Measurements from ENCODE around the gene CHL1.

Gene CHL1

DNA sequence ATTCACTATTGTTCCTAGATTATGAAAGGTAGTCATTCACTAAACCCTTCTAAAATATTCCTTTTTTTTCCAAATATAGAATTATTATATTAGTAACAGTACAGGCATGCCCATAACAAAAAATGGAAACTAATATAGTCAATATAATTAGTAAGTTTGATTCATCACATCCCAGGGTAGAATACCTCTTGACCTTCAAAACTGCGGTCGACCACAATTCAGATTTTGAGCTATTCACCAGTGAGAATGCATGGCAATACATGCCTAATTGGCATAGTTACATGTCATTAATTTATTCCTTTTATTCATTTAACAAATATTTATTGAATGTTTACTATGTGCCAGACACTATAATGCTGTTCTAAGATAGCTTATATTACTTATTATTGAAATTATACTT, 98.0 kb downstream of the CHL1 start:
- H3K4me3 ChIP-seq (ENCODE audit: low read depth, low read length): no peak overlapping the region
- no peak for DNase-seq (ENCODE audit: low read depth)
- TF ChIP-seq POLR2A (IDR thresholded peaks at IDR 0.05; ENCODE audit: extremely low read depth, insufficient read length) (no peak), MYC (IDR thresholded peaks at IDR 0.05; ENCODE audit: low read depth, low read length) (no peak)
- TF ChIP-seq, protein P1, sequence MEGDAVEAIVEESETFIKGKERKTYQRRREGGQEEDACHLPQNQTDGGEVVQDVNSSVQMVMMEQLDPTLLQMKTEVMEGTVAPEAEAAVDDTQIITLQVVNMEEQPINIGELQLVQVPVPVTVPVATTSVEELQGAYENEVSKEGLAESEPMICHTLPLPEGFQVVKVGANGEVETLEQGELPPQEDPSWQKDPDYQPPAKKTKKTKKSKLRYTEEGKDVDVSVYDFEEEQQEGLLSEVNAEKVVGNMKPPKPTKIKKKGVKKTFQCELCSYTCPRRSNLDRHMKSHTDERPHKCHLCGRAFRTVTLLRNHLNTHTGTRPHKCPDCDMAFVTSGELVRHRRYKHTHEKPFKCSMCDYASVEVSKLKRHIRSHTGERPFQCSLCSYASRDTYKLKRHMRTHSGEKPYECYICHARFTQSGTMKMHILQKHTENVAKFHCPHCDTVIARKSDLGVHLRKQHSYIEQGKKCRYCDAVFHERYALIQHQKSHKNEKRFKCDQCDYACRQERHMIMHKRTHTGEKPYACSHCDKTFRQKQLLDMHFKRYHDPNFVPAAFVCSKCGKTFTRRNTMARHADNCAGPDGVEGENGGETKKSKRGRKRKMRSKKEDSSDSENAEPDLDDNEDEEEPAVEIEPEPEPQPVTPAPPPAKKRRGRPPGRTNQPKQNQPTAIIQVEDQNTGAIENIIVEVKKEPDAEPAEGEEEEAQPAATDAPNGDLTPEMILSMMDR (IDR thresholded peaks at IDR 0.05; ENCODE audit: low read depth, low read length): no peak
- TF ChIP-seq, protein P2, sequence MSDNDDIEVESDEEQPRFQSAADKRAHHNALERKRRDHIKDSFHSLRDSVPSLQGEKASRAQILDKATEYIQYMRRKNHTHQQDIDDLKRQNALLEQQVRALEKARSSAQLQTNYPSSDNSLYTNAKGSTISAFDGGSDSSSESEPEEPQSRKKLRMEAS (IDR thresholded peaks at IDR 0.05; ENCODE audit: low read depth, low read length): no peak

GRCh38 chr3:295166-295565, 98.6 kb downstream of the CHL1 start:
- TF ChIP-seq, protein P2 (IDR thresholded peaks at IDR 0.05; ENCODE audit: low read depth, low read length): no peak
- TF ChIP-seq POLR2A (IDR thresholded peaks at IDR 0.05; ENCODE audit: extremely low read depth, insufficient read length) (no peak), MYC (IDR thresholded peaks at IDR 0.05; ENCODE audit: low read depth, low read length) (no peak)
- TF ChIP-seq, protein P1 (IDR thresholded peaks at IDR 0.05; ENCODE audit: low read depth, low read length): no peak
- no peak for DNase-seq (ENCODE audit: low read depth)
- H3K4me3 ChIP-seq (ENCODE audit: low read depth, low read length): no peak overlapping the region

DNA sequence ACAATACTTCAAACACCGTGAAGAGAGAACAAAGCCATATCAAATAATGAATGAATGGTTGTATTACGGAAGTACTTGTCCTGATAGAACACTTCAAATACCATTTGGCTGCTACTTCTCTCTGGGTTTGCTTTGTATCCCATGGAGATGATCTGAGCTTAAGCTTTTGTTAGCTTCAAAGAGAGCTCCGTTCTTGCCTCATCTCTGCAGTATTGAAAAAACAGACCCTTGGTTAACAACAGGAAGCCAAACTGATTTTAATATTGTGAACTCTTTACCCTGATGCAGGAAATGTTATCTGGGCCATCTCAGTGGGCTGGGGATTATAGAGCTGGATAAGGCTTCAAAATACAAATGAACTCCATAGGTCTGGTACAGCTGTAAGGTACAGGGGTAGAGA, 101.0 kb downstream of the CHL1 start:
- no peak overlapping the region for H3K4me3 ChIP-seq (ENCODE audit: low read depth, low read length)
- no peak for DNase-seq (ENCODE audit: low read depth)
- TF ChIP-seq, protein P2 (IDR thresholded peaks at IDR 0.05; ENCODE audit: low read depth, low read length): no peak
- TF ChIP-seq MYC (IDR thresholded peaks at IDR 0.05; ENCODE audit: low read depth, low read length): no peak

DNA sequence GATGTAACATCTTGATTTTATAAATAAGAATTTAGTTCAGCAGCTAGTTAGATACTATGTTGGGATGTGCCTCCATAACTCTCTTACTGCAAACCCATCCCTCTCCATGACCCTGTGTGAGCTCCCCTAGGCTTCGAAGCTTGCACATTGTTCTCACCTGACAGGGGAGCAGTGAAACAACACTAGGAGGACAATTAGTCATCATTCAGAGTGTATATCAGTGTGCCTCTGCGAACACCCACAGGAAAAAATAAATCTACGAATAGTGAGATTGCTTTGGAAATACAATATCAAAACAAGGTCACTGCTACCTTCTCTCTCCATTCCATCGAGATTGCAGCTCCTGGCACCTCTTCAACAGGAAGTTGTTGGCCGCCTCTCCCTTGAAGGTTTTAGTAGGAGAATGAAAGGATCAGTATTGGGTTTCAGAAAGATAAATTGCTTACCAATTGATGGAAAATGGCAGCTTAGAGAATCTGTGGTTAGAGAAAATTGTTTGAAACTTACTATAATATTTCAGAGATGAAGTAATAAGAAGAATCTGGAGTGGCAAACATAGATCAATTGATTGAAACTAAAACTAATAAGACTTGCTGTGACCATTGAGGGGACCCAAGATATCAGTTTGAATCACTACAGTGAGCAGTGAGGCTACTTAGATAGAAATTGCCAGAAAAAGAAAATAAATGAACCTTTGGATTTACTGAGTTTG, 103.2 kb downstream of the CHL1 start:
- TF ChIP-seq POLR2A (IDR thresholded peaks at IDR 0.05; ENCODE audit: extremely low read depth, insufficient read length) (no peak), MYC (IDR thresholded peaks at IDR 0.05; ENCODE audit: low read depth, low read length) (no peak)
- TF ChIP-seq, protein P2 (IDR thresholded peaks at IDR 0.05; ENCODE audit: low read depth, low read length): no peak
- TF ChIP-seq, protein P1 (IDR thresholded peaks at IDR 0.05; ENCODE audit: low read depth, low read length): no peak
- no peak for DNase-seq (ENCODE audit: low read depth)

DNA sequence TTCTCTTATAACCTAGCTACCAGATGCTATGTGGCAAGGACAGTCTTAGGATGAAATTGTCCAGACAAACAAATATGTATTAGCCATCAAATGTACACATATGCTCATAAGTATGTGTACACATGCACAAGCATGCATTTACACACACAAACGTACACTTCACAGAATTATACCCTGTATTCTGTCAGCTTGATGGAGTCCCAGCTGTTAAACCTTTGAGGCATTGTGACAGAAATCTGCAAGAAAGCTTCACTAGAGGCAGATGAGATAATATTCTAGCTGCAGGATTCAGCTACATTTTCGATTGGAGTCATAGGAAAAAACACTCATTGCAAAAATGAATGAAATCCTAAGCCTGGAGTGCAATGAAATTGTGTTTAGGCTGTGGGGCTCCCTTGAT, 110.6 kb downstream of the CHL1 start:
- no peak for DNase-seq (ENCODE audit: low read depth)
- TF ChIP-seq, protein P2 (IDR thresholded peaks at IDR 0.05; ENCODE audit: low read depth, low read length): no peak
- TF ChIP-seq MYC (IDR thresholded peaks at IDR 0.05; ENCODE audit: low read depth, low read length): no peak
- TF ChIP-seq POLR2A (IDR thresholded peaks at IDR 0.05; ENCODE audit: extremely low read depth, insufficient read length): no peak
- TF ChIP-seq, protein P1 (IDR thresholded peaks at IDR 0.05; ENCODE audit: low read depth, low read length): no peak
- no peak overlapping the region for H3K4me3 ChIP-seq (ENCODE audit: low read depth, low read length)

More for the DNA sequence above, 103.2 kb downstream of the CHL1 start:
- H3K4me3 ChIP-seq (ENCODE audit: low read depth, low read length): no peak overlapping the region

DNA sequence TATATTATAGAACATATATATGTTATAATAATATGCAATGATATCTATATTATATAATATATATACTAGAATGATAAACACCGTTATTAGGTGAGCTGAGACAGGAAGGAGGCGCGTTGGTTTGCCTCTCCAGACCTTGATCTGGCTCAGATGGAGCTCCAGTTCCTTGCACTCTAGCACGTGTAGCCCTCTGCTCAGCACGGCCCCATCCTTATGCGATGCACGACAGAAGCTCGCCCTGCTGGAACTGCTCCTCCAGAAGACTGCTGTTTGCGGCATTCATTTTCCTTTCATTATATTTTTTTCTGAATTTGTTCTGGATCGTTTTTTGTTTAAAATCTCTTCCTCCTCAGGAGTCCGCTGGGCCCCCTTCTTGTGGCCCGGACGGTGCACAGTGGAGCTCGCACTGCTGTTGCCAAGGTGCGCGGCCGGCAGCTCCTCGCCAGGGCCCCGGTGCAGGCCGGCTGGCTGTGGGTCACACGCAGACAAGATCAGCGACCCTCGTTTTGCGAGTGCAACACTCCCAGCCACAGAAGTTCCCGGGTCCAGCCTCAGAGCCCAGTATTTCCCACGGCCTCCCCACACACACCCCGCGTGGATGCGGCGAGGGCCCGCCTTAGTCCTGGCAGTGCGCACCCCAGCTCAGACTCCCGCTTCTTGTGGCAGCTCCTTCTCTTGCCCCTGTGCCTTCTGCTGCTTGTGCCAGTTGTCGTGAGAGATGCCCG, 112.2 kb downstream of the CHL1 start:
- TF ChIP-seq, protein P1 (IDR thresholded peaks at IDR 0.05; ENCODE audit: low read depth, low read length): no peak
- TF ChIP-seq POLR2A (IDR thresholded peaks at IDR 0.05; ENCODE audit: extremely low read depth, insufficient read length) (no peak), MYC (IDR thresholded peaks at IDR 0.05; ENCODE audit: low read depth, low read length) (no peak)
- TF ChIP-seq, protein P2 (IDR thresholded peaks at IDR 0.05; ENCODE audit: low read depth, low read length): no peak
- no peak overlapping the region for H3K4me3 ChIP-seq (ENCODE audit: low read depth, low read length)
- no peak for DNase-seq (ENCODE audit: low read depth)

Data from NB4 (cell line).